ENCODE results near the gene RIC8B. TPM values are rescaled to one million over a fixed set of nuclear protein-coding genes. Genes with fewer than 3 reads are reported as not detected.
A peak's percentile ranks its signal among the peaks of the same experiment; 100 is the strongest.

The RIC8B gene
- total RNA-seq, 1 donor from 2014 or later: 15.3 TPM

GRCh38 chr12:106804668-106805067 is 30.2 kb downstream of the RIC8B start:
- DNase-seq: no peak

GRCh38 chr12:106814714-106815113 is 40.2 kb downstream of the RIC8B start:
- DNase-seq: no peak

DNA sequence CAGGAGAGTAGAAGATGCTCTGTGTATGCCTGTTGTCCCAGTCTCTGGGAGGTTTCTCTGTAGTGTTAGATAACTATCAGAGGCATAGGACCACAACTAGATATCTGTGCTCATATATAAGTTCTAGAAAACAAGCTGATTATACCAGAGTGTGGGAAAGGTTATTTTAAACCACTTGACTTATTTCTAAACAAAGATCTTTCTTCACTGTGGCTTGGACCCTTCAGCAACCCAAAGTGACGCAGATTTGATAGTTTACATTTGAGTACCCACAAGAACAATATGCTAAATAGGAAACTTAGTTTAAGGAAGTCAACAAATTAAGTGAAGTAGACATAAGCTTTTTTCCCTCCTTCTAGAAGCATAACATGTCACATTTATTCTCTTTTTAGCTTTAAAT is 41.3 kb downstream of the RIC8B start:
- no peak for DNase-seq

GRCh38 chr12:106816231-106816630 is 41.7 kb downstream of the RIC8B start:
- DNase-seq: no peak

DNA sequence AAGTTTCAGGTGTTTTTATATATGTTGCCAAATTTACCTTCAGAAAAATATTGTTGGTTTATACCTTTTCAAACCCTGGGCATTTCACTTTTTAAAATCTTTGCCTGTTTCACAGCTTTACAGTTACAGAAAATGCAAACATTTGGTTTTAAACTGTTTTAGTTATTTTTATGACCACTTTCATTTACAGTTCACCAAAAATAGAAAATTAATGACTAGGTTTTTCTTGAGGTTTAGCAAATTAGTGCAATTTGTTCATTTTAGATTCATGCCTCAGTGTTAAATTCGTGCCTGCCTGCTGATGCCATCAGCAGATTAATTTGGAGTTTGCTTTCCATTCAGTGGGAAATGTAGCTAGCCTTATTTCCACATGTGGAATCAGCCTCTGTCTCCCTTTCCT is 45.5 kb downstream of the RIC8B start:
- no peak for DNase-seq

GRCh38 chr12:106831699-106832098 is 57.2 kb downstream of the RIC8B start:
- no peak for DNase-seq

DNA sequence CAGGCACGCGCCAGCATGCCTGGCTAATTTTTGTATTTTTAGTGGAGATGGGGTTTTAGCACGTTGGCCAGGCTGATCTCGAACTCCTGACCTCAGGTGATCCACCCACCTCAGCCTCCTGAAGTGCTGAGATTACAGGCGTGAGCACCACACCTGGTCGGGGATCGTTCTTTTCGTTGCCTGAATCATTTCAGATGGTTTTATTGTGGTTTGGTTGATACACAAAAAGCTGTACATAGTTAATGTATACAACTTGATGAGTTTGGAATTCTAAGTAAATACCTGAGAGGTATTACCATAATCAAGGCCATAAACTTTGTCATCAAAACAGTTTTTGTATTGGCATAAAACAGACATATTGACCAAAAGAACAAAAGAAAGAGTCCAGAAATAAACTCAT is 63.3 kb downstream of the RIC8B start:
- no peak for DNase-seq

DNA sequence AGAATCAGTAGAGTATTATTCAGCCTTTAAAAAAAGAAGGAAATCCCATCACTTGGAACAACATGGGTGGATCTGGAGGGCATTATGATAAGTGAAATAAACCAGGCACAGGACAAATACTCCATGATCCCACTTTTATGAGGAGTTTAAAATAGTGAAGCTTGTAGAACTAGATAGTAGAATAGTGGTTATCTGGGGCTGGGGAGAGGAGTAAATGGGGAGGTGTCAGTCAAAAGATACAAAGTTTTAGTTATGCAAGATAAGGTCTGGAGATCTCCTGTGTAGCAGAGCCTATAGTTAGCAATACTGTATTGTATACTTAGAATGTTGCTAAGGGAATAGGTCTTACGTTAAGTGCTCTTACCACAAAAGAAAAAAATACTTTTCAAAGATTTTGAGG is 64.9 kb downstream of the RIC8B start:
- DNase-seq: no peak

DNA sequence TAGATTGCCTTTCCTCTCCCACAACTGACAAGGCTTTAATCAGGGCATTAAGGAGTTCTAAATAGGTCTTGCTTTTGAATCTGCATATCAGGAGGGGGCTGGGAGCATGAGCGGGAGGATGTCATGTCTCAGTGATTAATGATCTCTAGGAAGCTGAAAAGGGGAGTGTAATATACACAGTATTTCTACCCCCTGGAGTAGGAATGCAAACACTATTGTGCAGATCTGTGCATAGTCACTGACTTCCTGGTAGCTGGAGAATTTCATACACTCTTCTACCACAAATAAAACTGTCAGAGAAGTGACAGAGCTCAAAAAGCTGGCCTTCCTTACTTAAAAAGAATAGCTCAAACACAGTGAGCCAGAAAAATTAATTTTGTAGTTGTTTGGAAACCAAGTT is 65.8 kb downstream of the RIC8B start:
- peak; percentile 61 for DNase-seq

DNA sequence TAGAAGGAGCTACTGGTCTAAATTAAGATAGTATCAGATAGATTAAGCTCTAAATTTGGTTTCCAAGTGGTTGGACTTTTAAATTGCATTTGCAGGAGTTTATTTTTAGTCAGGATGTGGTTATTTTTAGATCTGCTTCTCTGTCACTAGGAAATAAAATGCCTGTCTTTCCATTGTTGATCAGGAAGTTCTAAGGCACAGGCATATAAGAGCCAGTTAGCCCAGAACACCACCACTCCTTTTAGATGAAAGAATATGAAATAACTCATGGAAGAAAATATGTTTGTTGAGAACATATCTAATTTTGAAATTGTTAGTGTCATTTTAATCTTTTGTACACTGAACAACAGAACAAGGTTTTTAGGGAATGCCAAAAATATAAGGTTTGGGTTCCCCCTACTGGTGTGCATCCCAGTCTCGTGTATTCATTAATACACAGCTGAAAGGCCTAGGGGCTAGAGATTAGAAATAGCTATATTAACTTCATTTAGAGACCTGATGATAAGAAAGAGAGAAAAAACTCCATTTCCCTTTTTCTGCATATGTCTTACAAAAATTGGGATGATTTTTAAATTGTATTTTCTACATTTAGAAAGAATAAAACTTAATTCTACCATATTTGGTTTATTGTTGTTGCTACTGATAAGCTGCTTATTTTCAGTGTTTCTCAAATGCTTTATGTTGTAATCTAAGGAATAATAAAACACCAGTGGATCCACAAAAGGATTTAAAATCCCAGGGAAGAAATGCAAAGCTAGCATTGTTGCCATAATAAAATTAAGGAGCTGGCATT is 67.2 kb downstream of the RIC8B start:
- peak; percentile 66 for DNase-seq

DNA sequence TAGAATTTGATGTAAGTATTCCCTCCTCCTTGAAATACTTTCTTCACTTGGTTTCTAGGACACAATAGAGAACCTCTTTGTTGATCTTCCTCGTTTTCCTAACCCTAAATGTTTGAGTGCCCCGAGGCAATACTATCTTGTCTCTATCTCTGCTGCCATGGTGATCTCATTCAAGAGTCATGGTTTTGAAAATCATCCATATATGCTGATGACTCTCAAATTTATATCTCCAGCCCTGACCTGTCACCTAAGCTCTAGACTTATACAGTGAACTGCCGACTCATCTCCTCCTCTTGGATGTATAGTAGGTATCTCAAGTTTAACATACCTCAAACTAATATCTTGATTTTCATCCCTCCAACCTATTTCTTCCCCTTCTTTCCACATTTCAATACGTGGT is 71.4 kb downstream of the RIC8B start:
- DNase-seq: no peak

GRCh38 chr12:106847861-106848260 is 73.4 kb downstream of the RIC8B start:
- DNase-seq: no peak

DNA sequence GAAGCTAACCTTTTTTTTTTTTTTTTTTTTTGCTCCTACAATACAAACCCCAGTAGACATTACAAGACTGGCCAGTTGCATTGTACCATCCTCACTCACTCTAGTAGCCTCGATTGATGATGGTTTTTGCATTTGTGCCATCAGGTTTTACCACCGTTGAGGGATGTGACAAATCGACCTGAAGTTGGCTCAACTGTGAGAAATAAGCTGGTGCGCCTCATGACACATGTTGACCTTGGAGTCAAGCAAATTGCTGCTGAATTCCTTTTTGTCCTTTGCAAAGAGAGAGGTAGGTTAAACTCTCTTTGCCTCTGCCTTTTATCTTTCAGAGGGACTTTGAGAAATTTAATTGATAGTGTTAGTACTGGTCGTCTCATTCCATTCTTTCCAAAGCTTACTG is 76.8 kb downstream of the RIC8B start:
- DNase-seq: no peak

DNA sequence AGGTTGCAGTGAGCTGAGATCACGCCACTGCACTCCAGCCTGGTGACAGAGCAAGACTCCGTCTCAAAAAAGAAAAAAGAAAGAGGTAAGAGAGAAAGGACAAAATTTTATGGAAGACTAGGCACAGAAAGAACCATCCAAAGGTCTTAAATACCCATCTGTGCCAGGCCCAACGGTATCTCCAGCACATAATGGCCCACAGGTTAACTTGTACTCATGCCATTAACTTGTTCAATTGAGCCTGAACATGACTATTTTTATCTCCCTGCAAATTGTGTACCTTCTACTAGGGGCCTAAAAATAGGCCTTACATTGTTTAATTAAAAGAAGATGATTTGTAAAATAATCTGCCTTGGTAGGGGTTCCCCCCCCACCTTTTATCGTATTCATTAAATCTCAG is 80.2 kb downstream of the RIC8B start:
- no peak for DNase-seq

DNA sequence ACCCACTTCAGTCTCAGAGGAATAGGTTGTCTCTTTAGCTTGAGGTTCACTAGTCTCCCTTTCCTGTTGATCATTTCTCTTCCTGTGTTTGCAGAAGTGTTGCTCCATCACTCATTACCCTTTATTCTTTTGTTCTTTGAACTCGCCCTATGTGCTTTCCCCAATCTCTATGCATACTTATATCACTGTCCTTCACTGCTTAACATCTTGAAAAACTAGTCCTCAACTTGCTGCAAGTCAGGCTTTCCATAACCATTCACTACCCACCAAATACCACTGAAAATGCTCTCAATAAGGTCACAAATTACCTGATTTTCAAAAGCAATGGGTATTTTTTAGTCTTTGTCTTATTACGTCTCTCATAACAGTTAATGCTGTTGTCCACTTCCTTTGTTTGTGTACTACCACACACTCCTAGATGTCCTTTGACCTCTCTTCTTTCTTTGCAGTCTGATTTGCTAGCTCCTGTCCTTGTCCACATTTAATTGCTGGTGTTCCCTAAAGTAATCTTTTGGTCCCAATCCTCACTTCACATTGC is 80.8 kb downstream of the RIC8B start:
- peak; percentile 1 for DNase-seq

DNA sequence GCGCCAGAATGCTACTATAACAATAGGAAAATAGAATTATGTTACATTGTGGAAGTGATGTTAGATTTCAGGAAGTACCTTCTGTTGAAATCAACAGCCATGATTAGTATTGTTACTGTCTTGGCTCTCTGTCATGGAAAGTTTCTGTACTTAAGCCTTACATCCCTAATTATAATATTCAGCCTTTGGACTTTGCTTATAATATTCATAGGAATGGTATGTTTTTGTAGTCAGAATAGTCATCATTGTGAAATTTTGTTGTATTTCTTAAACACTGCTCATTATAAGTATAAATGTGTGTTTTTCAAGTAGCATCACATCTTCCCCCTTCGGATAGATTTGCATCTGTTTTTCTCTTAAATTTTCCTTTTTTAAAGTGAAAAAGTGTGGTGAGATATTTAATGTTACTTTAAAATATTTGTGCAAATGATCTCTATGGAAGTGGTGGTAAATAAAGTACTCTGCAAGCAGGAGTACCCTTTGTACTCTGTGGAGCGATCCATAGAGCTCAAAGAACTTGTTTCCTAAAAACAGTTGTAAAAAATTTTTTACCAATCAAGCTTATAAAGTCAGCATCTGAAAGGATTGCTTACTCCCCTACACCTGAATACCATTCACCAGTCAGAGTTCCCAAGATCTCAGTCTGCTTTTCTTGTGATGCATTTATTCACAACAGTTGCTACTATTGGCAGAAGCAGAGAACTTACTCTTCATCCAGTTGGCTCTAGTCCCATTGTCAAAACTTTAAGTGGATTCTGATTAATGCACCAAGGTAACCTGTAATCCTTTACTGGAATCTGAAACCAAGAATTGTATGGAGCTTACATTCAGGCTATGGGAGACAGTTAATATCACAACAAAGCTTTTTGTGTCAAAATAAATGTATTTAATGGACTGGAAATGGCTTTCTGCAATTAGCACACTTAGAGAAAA is 87.8 kb downstream of the RIC8B start:
- peak; percentile 38 for DNase-seq

- no peak for DNase-seq
These were observed 88.7 kb downstream of the RIC8B start for GRCh38 chr12:106863189-106863588.

DNA sequence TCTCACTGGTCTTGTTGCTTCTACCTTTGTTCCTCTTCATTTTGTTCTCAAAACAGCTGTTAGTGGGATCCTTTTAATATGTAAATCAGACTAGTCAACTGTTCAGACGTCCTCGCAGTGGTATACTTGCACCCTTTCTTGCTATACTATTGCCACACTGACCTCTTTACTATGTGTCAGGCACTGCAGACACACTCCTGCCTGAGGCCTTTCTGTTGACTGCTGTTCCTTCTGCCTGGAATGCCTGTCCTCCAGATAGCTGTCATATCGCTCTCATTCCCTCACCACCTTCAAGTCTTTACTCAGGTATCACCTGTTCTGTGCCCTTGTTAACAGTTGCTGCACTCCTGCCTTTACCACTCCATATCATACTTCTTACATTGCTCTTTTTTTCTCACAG is 91.2 kb downstream of the RIC8B start:
- no peak for DNase-seq

DNA sequence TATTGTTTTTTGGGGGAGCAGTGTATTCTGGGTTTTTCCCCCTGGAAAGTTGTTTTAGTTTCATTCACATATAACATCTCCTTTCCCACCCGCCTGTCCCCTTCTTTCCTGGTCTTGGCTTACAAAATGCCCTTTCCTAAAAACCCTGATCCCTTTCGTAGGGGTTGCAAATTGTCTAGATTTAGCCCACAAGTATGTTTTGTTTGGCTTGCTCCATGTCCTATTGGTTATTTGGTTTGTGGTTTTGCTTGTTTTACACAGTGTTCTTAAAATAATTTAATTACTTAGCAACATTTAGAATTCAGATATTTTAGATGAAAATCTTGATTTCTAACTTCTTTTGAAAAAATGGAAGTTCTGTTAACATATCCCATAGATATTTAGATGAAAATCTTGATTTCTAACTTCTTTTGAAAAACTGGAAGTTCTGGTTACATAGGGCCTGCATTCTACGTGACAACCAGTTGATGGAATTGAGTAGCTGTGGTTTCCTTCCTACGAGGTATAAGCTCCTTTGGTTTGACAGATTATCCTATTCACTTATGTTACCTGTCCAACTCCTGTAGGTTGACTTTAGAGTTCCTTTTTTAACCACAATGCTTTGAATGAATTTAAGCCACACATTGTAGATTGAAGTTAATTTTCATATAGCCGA is 92.1 kb downstream of the RIC8B start:
- no peak for DNase-seq

DNA sequence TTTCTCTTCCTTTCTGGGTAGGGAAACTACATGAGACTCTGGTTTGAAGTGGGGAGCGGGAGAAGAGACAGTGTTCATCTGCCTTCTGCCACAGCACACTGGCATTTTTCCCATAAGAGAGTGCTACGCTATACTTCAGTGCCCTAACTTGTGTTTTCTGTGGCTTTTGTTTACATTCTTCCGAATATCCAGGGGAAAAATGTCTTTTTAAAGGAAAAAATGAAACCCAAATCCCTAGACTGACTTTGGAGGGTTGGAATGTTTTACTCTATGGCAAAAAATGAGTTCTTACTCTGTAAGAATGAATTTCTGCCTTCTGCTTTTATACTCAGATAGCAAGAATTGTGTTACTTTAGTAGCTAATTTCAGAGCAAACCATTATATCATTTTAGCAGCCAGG is 93.2 kb downstream of the RIC8B start:
- DNase-seq: no peak

- DNase-seq: no peak
These were observed 94.7 kb downstream of the RIC8B start for GRCh38 chr12:106868982-106869700.

GRCh38 chr12:106870116-106870515 is 95.6 kb downstream of the RIC8B start:
- no peak for DNase-seq

Data from dermis blood vessel endothelial cell (primary cell).